Stomach (tissue), 9 donors: ENCODE measurements around the gene PRXL2A. TPM values are rescaled to one million over a fixed set of nuclear protein-coding genes. Genes with fewer than 3 reads are reported as not detected.

Source experiments
- DNase-seq, 2 donors: peaks; one replicate each; pipeline versions ENCODE4 v3.0.0 to v3.0.0-alpha.2; 2013 to 2019
- H3K27ac ChIP-seq, 5 donors: fragments of 200-600 bp in 4 of 5; sonication (generic) in 4 of 5; one replicate each; pipeline ENCODE4 v1.5.1; 2013 to 2019; ENCODE audit warnings: mild to moderate bottlenecking in 1 of 5, moderate library complexity in 1 of 5
- H3K27me3 ChIP-seq, 3 donors: fragments of 200-600 bp; sonication (generic); one replicate each; pipeline ENCODE4 v1.5.1; 2017 to 2019; ENCODE audit warnings: mixed run types in 1 of 3
- H3K36me3 ChIP-seq, 4 donors: fragments of 200-600 bp; sonication (generic); 1 replicate in 3 of 4; 2 replicates in 1 of 4; pipeline ENCODE4 v1.5.1; 2016 to 2019
- H3K4me1 ChIP-seq, 4 donors: fragments of 200-600 bp; sonication (generic); one replicate each; pipeline ENCODE4 v1.5.1; 2016 to 2019
- H3K4me3 ChIP-seq, 4 donors: fragments of 200-600 bp; sonication (generic) in 3 of 4; one replicate each; pipeline ENCODE4 v1.5.1; 2016 to 2019; ENCODE audit warnings: mild to moderate bottlenecking in 1 of 4
- H3K9me3 ChIP-seq, 4 donors: fragments of 200-600 bp; sonication (generic); one replicate each; pipeline ENCODE4 v1.5.1; 2016 to 2019
- EP300 ChIP-seq: sonication (generic); formaldehyde crosslinking; IDR thresholded peaks from one replicate; pipeline ENCODE4 v1.6.1; 2017; ENCODE audit warnings: antibody characterized with exemption
- POLR2A ChIP-seq, 4 donors: fragments of 450-650 bp; IDR thresholded peaks; one replicate each; pipeline ENCODE4 v1.6.1; 2016; ENCODE audit warnings: antibody characterized with exemption in 4 of 4, control low read depth in 2 of 4, mild to moderate bottlenecking in 1 of 4, moderate library complexity in 1 of 4
- POLR2AphosphoS5 ChIP-seq, 3 donors: sonication (generic); formaldehyde crosslinking; IDR thresholded peaks; one replicate each; pipeline ENCODE4 v1.6.1; 2016; ENCODE audit warnings: antibody characterized with exemption in 3 of 3
- WGBS, 5 donors: extraction: QIAGEN DNeasy Blood & Tissue Kit in 3 of 5; methylation state at CpG; one replicate each; pipeline versions ENCODE4 v1.1.5 to v1.1.7; 2013 to 2018; 5-methylcytosine and 5-hydroxymethylcytosine counted together
- intact Hi-C: fragments of 100-400 bp; cut with DNase I; formaldehyde crosslinking; loops from one replicate; pipeline ENCODE4 v1.15.1; 2023; ENCODE audit warnings: low total_unique reads
- polyA plus RNA-seq, 3 donors: library from polyadenylated mRNA; stranded (reverse); fragments of 200-250 nt; gene quantifications; one replicate each; pipeline ENCODE4 v1.2.3, GENCODE V29; 2013
- total RNA-seq, 5 donors: library from RNA; depleted of rRNA; stranded (reverse); fragments of >200 nt; gene quantifications; one replicate each; pipeline versions ENCODE4 v1.1.0 to v1.2.3, GENCODE V29; 2014 to 2016
- TF ChIP-seq, protein P1 (sequence below), 7 experiments: fragments of 450-650 bp in 4 of 7; fragments of 200-600 bp in 3 of 7; sonication (generic) in 3 of 7; IDR thresholded peaks; one replicate each; pipeline ENCODE4 v1.5.1; 2016 to 2019; ENCODE audit warnings: antibody characterized with exemption in 7 of 7, control low read depth in 2 of 7, mild to moderate bottlenecking in 1 of 7
- donor health status: healthy with polysubstance abuse.
- donor health status: Bipolar disorder and iron deficiency.
- donor health status: healthy.

The PRXL2A gene
- total and polyA plus RNA-seq, 8 donors, result 6.7 to 56.8 (median 17.8) TPM

DNA sequence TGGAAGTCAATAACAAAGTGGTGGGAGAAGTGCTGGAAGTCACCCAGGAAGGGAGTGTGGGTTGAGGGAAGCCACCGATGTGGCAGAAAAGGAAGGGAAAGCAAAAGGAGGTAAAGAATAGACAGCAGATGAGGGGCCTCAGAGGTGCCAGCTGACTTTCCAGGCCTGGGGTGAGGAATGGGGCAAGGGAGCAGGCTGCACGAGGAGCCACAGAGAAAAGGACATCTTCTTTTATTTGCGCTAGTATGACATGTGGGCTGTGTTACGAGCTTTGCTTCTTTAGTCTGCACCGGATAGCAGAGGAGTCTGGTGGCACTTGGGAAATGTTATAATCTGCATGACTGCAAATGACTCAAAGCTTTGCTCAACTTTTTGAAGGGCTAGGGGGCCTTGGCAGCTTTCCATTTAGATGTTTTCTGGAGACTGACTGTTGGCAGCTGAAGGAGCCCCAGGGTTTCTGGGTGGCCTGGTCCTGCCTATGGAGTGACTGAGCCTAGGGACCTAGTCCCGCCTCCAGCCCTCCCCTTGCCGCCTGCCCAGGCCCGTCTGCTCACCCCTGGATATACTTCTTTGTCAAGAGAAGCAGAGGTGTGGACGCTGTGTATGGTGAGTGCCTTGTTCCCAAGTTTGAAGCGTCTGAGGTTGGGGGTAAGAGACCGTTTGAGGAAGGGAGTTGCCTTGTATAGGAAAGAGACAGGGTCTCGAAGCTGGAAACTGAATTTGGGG lies 5.1 kb downstream of the PRXL2A start:
- Histone ChIP-seq H3K27ac (peak overlapping the region in 3 of 5 donors; percentile 38 to 70 (median 39)), H3K4me3 (no peak overlapping the region)
- peak in 1 of 2 donors; percentile 71 for DNase-seq

DNA sequence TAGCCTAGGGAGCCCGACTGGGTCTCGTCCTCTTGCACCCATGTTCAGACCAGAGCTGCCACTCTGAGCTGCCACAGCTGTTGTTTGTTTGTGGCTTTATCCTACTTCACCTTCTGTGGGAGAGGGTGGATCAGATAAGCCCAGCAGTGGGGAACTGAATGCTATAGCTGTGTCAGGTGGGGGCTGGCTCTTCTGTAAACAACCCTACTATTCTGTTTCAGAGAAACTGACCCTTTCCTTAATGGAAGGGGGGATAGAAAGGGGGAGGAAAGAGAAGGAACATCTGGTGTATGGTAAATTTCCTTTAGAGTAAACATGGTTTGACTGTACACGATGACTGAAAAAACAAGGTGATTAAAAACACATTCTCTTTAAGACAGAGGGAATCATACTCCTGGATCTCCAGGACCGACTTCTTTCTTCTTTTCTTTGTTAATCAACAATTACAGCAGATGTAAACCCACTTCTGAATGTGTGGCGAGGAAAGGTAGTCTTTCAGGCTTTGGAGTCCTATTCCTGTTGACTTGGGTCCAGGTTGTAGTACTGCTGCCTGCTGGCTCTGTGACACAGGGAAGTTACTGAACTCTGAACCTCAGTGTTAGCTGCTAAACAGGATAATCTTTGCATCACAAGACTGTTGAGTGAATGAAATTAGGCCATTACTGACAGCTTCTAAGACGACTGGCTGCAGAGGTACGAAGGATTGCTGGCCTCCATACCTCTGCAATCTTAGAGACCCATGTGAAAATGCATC lies 6.0 kb downstream of the PRXL2A start:
- no peak for TF ChIP-seq EP300
- TF ChIP-seq POLR2AphosphoS5 (IDR thresholded peaks at IDR 0.05), result no peak
- TF ChIP-seq POLR2A (IDR thresholded peaks at IDR 0.05), result no peak
- TF ChIP-seq, protein P1, sequence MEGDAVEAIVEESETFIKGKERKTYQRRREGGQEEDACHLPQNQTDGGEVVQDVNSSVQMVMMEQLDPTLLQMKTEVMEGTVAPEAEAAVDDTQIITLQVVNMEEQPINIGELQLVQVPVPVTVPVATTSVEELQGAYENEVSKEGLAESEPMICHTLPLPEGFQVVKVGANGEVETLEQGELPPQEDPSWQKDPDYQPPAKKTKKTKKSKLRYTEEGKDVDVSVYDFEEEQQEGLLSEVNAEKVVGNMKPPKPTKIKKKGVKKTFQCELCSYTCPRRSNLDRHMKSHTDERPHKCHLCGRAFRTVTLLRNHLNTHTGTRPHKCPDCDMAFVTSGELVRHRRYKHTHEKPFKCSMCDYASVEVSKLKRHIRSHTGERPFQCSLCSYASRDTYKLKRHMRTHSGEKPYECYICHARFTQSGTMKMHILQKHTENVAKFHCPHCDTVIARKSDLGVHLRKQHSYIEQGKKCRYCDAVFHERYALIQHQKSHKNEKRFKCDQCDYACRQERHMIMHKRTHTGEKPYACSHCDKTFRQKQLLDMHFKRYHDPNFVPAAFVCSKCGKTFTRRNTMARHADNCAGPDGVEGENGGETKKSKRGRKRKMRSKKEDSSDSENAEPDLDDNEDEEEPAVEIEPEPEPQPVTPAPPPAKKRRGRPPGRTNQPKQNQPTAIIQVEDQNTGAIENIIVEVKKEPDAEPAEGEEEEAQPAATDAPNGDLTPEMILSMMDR (IDR thresholded peaks at IDR 0.05), result no peak
- peak in 1 of 2 donors; percentile 47 for DNase-seq
- WGBS, 5 donors, result 43 to 61% (median 52%) methylated on average over 7 of the region's 7 CpGs
- peak overlapping the region in 3 of 5 donors; percentile 38 to 70 (median 39) for H3K27ac ChIP-seq
- H3K4me1 ChIP-seq, result peaks cover 8 to 75% (median 57%) of the 10 kb centered on the region in 4 donors
- no peak overlapping the region for H3K4me3 ChIP-seq
- intact Hi-C loops, result no loop called here
- no peaks in the 10 kb centered on the region for H3K36me3 ChIP-seq
- H3K9me3 ChIP-seq, result no peaks in the 10 kb centered on the region
- peaks cover 0 to under 1% (median 0%) of the 10 kb centered on the region in 3 donors for H3K27me3 ChIP-seq

More for the DNA sequence above, 5.1 kb downstream of the PRXL2A start:
- WGBS, 5 donors, result 67 to 78% (median 78%) methylated on average over 12 of the region's 12 CpGs
- H3K36me3 ChIP-seq, result no peaks in the 10 kb centered on the region
- H3K27me3 ChIP-seq, result peaks cover 0 to 10% (median 0%) of the 10 kb centered on the region in 3 donors
- intact Hi-C loops, result no loop called here
- H3K4me1 ChIP-seq, result peaks cover 8 to 84% (median 66%) of the 10 kb centered on the region in 4 donors
- TF ChIP-seq POLR2AphosphoS5 (IDR thresholded peaks at IDR 0.05), result no peak
- TF ChIP-seq, protein P1 (IDR thresholded peaks at IDR 0.05), result no peak
- no peak for TF ChIP-seq EP300
- TF ChIP-seq POLR2A (IDR thresholded peaks at IDR 0.05), result no peak
- no peaks in the 10 kb centered on the region for H3K9me3 ChIP-seq

DNA sequence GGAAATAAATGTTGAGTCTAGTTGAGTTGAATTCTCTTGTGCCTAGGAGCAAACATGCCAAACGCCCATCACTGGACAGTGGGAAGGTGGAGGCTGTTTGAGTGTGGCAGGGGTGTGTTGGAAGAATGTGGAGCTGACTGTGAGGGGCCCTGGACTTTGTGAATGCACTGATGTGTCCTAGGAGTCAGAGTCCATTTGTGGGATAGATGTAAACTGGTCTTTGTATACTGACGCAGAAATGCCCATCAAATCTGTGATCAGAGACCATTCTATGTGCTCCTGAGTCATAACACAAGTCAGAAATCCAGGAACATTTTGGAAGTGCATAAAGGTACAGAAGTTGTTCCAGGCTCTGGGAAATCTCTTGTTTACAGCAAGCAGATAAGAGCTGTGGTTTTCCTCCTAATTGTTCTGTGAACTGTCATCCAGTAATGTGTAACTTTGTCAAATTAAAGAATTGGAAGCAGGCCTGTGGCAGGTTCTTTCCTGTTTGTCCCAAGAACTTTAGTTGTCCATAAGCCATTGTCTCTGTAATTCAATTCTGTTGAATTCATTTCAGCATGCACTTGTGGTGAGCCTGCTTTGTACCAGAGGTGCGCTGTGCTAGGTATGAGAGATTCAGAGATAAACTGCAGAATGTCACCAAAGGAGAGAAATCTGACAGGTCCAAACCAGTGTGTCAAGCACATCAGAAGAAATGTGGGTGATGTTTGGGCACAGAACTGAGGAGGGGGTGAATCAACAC lies 7.6 kb downstream of the PRXL2A start:
- peak overlapping the region in 2 of 5 donors; percentile 1 to 70 for H3K27ac ChIP-seq
- no peaks in the 10 kb centered on the region for H3K27me3 ChIP-seq
- TF ChIP-seq, protein P1 (IDR thresholded peaks at IDR 0.05), result no peak
- TF ChIP-seq POLR2AphosphoS5 (IDR thresholded peaks at IDR 0.05), result no peak
- no peak for TF ChIP-seq EP300
- TF ChIP-seq POLR2A (IDR thresholded peaks at IDR 0.05), result no peak
- 50 to 69% (median 58%) methylated on average over 3 of the region's 3 CpGs for WGBS, 5 donors
- H3K9me3 ChIP-seq, result no peaks in the 10 kb centered on the region
- no peak overlapping the region for H3K4me3 ChIP-seq
- intact Hi-C loops, result no loop called here
- H3K36me3 ChIP-seq, result peaks cover 0 to 10% (median 0%) of the 10 kb centered on the region in 4 donors
- DNase-seq, result no peak
- peaks cover 7 to 60% (median 47%) of the 10 kb centered on the region in 4 donors for H3K4me1 ChIP-seq
